Measurements from ENCODE around the gene F10. TPM values are rescaled to one million over a fixed set of nuclear protein-coding genes. Genes with fewer than 3 reads are reported as not detected.
A peak's percentile ranks its signal among the peaks of the same experiment; 100 is the strongest.

The F10 gene
- total RNA-seq, 1 donor from 2014 or later: 21.4 TPM

DNA sequence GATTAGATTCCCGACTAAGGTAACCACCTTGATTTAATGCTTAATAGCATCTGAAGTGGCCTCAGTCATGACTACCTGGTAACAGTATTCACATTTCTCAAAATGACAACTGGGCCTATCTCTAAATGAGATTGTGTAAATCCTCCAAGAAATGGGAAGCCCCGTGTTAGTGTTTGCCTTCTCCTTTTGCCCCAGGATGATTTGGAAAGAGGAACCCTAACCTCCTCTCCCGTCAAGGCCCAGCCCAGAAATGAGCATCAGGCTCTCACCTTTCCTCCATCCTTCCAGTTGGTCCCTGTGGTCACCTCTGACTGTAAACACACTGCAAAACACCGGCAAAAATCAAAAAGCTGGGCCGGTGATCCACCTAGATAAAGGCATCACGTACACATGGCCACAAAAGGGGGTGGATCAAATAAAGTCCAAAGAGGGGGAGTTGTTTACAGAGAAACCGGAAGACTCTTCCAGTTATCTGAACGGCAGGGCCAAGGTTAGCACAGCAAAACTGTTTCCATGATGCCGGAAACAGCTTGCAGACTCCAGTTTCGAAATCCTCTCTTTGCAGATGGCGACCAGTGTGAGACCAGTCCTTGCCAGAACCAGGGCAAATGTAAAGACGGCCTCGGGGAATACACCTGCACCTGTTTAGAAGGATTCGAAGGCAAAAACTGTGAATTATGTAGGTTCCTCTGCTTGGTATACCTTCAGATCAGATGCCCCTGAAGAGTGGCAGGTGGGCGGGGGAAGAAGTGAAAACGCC, 16.4 kb downstream of the F10 start:
- no peak for DNase-seq

DNA sequence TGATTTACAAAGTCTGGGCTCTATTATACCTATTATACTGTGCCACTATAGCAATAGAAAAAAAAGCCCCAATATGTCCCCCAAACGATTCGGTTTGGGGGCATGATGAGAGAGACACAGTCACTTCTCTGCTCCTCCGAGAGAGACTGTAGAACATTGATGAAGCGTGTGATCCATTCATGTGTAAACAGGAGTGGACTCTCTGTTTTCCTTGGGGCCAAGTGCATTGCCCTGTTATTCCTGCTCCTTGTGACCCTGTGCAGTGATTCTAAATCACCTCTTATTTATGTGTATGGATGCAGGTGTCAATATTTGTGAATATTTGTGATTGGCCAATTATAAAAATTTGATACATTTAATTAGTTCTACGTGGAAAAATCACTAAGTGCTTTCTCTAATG, 17.0 kb downstream of the F10 start:
- no peak for DNase-seq

DNA sequence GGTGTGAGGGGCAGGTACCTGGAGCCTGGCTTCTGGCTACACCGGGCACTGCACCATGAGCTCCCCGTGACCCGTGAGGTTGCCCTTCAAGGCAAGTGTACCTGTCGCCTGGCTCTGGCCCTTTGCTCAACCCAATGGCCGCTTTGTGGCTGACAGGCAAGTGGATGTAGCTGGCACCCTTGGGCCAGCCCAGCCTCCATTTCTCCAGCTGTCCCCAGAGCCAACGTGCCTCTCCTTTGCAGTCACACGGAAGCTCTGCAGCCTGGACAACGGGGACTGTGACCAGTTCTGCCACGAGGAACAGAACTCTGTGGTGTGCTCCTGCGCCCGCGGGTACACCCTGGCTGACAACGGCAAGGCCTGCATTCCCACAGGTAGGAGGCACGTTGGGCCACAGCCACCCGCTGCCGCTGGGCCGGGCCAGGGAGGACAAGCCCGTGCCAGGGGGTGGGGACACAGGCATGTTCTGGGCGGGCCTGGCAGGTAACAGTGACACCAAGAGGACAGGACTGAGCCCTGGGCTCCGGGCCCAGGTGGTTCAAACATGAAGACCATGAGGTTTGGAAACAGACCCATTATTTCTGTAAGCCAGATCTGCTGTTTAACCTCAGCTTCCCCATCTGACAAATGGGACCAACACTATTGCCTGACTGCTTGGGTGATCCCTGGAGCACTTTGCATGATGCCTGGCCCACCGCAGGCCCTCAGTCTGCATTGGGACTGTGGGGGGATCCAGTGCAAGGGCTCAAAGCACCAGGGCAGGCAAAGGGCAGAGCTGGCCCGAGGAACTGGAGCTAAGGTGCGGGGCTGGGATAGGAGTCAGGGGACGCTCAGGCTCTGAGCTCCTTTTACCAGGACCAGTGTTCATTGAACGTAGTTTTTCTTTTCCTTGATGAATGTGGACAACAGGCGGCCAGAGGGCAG, 18.3 kb downstream of the F10 start:
- no peak for DNase-seq

DNA sequence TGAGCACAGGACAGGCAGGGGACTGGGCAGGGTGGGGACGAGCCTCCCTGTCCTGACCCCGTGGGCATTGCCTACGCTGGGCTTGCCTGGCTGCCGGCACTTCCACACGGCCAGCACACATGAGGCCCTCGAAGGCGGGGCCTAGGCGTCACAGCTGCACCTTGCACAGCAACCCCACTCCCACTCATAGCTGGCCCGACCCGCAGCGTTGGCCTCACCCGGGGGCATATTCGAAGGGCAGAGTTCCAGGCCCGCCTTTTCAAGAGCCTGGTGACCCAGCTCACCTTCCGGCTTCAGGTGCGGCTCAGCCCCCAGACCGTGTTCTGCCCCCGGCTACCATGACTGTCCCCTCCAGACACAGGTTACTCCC, 19.0 kb downstream of the F10 start:
- DNase-seq: no peak

DNA sequence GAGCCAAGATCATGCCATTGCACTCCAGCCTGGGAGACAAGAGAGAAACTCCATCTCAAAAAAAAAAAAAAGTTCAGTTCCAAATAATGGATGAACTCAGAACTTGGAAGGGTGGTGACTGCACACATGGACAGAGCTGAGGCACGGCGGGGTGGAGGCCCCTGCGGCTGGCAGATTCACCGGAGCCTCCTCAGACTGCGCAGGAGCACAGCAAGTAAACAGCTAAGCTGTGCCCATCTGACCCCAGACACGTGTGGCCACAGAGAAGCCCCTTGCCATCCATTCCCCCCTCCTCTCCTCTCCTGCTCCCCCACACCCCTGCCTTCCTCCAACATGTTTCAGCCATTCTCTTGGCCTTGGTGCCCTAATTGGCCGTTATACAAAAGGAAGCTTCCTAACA, 20.3 kb downstream of the F10 start:
- no peak for DNase-seq

DNA sequence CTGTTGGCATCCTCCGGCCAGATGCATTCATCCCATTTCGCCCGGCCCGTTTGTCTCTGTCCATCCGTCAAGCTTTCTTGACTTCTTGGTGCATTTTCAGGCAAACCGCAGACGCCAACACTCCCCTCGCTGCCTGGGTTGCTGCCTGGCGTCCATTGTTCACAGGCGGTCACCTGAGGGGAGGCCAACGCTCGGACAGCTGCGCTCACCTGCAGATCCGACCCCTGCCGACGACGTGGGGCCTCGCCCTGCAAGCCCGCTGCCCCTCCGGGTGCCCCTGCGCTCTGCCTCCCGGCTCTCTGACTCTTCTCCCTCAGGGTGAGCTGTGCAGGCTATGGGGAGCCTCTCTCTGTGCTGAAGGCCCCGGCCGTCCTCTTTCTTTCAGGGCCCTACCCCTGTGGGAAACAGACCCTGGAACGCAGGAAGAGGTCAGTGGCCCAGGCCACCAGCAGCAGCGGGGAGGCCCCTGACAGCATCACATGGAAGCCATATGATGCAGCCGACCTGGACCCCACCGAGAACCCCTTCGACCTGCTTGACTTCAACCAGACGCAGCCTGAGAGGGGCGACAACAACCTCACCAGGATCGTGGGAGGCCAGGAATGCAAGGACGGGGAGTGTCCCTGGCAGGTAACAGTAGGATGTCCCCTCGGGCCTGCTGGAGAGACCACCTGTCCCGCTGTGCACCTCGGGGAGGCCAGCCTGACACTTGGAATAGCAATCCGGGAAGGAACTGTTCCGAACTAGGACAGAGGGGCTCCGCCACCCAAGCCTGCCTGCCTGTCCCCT, 21.1 kb downstream of the F10 start:
- DNase-seq: no peak

DNA sequence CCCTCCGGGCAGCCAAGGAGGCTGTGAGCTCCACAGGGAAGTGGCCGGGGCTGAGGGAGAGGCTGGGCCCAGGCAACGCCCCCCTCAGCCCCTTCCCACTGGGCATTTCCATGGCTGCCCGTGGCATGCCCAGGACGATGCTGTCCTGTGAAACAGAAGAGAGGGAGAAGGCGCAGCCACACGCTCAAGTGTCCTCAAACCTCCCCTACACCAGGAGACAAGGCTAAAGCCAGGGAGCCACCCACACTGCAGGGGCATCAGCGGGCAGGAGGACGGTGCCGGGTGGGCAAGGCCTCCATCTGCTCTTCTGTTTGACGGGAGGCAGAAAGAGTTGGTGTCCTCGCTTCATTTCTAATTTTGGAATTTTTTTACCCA, 21.6 kb downstream of the F10 start:
- DNase-seq: no peak

DNA sequence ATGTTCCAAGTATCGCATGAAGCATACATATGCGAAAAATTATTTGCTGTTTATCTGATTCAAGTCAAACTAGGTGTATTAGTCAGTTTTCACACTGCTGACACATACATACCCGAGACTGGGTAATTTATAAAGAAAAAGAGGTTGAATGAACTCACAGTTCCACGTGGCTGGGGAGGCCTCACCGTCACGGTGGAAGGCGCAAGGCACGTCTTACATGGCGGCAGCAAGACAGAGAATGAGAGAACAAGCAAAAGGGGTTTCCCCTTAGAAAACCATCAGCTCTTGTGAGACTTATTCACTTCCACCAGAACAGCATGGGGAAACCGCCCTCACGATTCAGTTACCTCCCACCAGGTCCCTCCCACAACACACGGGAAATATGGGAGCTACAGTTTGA, 22.9 kb downstream of the F10 start:
- no peak for DNase-seq

DNA sequence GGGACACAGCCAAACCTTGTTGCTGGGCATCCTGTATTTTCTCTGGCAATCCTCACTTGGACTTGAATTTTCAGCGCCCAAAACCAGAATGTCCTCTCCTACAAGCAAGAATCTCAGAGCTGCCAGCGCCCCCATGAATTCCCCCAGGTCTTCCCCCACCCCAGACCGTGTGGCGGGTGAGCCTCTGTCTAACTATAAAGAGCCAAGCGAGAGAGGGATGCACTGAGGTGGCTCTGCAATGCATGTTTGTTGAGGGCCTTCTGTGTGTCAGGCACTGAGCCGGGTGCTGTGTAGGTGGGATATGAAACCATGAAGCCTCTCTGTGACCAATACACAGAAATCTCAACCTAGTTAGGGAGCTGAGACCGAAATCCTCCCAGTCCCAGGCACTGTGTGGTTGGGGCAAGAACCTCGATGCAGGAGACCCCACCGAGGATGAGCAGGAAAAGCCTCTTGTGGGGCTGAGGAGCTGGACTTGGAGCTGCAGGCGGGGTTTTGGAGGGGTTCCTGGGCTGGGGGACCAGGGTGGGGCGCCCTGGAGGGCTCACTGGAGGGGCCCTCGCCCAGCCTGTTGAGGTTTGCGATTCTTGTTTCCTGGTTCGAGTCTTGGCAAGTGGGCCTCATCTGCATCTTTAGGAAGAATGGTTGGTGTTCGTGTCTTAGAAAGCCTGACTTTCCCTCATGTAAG, 23.5 kb downstream of the F10 start:
- no peak for DNase-seq

DNA sequence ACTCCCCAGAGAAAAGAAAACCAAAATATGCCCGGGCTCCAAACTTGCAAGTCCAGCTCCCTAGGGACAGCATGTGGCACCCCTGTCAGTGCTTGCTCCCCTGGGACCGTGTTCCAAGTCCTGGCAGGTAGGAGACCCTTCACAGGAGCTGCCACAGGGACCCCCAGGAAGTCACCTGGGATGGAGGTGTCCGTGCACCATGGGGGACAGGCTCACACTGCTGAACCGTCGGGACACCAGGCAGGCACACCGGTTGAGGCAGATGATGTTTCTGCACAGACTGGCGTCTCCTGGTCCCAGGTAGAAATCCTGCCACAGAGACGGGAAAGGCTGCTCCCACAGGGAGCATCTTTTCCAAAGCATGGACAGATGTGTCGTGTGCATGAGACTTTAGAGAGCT, 24.2 kb downstream of the F10 start:
- DNase-seq: no peak

DNA sequence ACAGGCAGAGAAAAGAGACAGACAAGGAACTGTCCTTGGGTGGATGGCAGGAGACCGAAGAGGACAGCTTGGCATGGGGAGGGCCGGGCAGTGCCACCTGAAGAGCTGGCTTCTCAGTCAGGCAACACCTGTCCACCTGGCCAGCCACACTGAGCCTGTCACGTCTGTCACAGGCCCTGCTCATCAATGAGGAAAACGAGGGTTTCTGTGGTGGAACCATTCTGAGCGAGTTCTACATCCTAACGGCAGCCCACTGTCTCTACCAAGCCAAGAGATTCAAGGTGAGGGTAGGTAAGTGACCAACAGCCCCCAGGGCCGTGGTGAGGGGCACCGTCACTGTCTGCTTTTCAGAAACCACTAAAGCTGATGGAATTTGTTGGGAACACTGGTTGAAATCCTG, 24.6 kb downstream of the F10 start:
- DNase-seq: no peak

DNA sequence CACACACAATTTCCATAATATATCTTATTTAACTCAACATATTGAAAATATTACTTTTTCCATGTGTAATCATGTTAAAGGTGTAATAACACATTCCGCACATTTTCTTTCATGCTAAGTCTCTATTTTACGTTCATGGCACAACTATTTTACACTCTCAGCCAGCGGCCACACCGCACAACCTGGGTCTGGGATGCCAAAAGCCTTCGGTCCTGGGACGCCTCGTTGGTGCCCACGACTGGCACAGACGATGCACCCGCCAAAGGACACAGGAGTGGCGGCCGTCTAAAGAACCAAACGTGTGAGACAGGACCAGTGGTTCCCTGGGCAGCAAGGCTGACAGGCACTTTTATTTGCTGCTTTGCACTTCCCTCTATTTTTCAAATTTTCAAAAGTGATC, 25.8 kb downstream of the F10 start:
- no peak for DNase-seq

DNA sequence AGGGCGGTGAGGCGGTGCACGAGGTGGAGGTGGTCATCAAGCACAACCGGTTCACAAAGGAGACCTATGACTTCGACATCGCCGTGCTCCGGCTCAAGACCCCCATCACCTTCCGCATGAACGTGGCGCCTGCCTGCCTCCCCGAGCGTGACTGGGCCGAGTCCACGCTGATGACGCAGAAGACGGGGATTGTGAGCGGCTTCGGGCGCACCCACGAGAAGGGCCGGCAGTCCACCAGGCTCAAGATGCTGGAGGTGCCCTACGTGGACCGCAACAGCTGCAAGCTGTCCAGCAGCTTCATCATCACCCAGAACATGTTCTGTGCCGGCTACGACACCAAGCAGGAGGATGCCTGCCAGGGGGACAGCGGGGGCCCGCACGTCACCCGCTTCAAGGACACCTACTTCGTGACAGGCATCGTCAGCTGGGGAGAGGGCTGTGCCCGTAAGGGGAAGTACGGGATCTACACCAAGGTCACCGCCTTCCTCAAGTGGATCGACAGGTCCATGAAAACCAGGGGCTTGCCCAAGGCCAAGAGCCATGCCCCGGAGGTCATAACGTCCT, 26.4 kb downstream of the F10 start:
- DNase-seq: no peak

DNA sequence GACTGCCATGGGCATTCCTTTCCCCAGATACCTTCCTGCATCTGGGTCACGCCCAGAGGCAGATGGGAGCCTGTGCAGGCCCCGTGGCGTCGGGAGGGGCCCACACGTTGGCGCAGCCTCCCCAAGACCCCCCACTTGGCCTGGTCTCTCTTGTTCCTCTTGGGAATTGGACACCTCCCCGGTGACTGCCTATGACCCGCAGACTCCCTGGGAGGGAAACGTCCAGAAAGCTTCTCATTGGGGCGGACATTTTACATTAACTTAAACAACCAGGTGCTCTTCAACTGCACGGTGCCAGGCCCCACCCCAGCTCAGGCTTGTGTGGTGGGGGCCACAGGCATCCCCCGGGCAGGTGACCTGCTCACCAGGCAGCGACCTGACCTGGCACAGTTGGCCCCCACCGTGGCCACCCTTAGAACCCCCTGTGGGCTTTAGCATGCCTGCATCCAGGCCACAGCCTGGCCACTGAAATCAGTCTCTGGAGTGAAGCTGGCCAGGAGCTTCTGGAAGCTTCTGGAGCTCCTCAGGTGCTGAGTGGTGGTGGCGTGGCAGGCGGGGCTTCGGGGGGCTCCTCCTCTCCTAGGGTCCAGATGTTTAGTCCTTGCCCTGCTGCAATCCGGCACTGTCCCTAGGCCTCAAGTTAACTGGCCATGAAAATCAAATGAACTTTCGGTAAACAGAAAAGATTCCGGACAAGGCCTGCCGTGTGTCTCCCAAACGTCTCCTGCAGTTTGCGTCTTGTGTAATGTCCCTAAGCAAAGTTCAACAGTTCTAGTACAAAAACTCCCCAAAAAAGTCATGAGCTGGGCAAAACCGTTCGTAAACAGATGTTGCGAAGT, 27.3 kb downstream of the F10 start:
- peak; percentile 22 for DNase-seq

DNA sequence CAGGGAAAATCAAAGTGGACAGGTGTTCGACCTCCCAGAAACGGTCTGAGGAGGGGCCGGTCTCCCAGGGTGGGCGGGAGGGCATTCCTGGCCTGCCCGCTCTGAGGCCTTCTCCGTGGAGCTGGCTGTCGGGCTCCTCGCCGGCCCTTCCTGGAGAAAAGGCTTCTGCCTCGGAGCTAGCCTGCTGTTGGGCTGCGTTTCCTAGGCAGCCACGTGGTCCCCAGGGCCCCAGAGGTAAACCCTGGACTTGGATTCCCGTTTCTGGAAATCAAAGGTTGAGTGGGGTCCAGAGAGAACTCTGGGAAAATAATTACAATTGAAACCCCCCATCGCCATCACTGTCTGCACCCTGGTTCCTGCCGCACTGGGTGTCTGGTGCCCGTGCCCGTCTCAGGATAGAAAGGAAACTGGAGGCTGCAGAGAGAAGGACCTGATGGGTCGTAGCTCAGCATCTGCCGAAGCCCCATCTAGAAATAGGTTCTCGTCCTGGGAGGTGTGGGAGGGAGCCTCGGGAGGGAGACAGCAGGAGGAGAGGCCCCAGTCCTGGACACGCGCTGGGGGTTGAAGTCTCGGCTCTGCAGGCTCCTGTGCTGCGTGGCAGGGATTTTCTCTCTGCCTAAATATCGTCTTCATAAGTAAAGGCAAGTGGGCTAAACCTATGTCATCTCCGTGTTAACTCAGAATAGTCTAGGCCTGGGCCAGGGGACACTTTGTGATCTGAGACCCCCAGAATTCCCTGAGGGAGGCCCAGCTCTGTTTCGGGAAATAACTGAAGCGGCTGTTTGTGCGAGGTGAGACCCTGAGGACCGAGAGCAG, 28.2 kb downstream of the F10 start:
- peak; percentile 37 for DNase-seq

DNA sequence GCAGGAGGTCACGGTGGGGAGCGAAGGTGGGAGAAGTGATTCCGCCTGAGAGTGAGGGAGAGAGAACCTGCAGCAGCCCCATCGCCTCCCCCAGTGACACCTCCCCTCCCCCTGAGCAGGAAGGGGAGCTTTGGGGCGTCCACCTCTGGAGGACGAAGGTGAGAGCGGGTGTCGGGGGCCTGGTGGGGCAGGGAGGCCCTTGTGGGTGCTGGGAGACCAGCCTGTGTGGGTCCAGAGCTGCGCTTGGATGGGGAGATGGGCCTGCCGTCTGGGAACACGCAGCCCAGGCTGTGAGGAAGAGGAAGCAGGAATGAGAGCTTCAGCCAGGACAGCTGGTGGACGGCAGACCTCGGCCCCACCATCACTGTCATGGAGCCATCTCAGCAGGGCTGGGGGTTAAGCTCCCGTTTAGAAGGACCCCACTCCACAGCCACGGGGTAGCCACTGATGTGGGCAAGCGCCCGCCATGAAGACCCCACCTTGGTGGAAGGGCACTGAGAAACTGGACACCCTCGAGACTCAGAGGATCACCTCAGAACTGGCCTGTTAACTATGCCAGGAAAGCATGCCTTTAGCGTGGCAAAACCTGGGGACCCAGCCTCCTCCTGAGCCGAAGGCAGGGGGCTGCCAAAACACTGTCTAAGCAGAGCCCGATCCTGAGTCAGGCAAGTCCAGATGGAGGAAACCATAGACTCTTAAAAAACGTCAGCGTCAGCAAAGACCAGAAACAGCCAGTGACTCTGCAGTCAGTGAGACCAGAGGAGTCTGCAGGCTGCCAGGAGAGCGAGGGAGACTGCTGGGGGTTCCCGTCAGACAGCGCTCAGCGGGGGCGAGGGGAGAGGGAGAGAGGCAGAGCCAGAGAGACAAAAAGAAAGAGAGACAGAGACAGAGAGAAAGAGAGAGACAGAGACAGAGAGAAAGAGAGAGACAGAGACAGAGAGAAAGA, 29.4 kb downstream of the F10 start:
- peak; percentile 58 for DNase-seq

DNA sequence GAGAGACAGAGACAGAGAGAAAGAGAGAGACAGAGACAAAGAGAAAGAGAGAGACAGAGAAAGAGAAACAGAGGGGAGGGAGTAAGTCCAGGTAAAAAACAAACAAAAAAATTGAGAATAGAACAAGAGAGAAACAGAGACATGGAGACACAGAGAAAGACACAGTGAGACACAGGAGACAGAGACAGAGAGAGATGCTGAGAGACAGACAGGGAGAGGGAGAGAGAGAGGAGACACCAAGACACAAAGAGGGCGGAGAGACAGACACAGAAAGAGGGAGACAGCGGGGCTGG, 30.0 kb downstream of the F10 start:
- no peak for DNase-seq

DNA sequence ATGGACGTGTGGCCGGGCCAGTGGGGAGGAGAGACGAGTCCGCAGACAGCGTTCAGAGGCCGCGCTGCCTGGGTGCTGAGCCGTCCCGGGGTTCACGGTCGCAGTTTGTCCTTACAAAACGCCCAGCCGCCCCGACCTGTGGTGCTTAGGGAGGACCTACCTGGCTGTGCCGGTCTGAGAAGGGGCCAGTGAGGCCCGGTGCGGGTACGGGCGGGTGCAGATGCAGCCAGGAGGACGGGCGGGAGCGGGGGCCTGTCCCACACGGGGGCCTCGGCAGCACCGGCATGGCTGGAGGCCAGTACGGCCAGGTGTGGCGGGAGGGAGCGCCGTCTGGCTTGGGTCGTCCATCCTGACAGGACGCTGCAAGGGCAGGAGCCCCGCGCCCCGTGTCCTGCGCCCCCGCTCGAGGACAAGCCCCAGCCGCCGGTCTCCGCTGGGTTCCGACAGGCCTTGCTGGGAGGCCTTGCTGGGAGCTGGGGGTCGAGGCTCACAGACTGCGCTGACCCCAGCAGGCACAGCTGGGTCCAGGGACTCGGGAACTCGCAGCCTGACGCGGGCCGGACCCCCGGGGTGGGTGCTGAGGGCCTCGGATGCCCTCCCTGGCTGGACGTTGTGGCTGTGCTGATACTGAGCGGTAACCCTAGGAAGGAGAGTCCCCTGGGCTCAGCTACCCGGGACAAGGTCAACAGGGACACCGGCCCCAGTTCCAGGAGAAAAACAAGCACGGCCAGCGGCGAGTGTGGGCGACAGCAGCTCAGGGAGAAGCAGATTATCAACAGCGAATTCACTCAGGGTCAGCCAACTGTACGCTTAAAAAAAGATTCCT, 30.6 kb downstream of the F10 start:
- peak; percentile 43 for DNase-seq

Data from tongue (tissue), 2 donors.